IMR-90 (cell line): ENCODE measurements around the gene PRRG1. TPM values are rescaled to one million over a fixed set of nuclear protein-coding genes. Genes with fewer than 3 reads are reported as not detected.

Source experiments
- ATAC-seq: fragments of 200-7000 bp; cut with Tn5 transposase; 2 replicates; pipeline ENCODE4 v1.9.1; 2020; ENCODE audit warnings: low read depth, mild to moderate bottlenecking, moderate library complexity
- BruUV-seq: library from RNA; stranded (reverse); fragments of 400-500 nt; replicated peaks from 2 replicates; lab custom pipeline; 2021; lab: Mats Ljungman, UMichigan
- CTCF ChIA-PET: fragments of 300-600 bp; formaldehyde crosslinking; extraction: SDS; loops from one replicate; lab custom pipeline; 2021; ENCODE audit warnings: antibody characterized with exemption; lab: Yijun Ruan, JAX
- POLR2A ChIA-PET: fragments of 300-600 bp; sonication (Branson Sonifier 250); formaldehyde crosslinking; loops from one replicate; lab custom pipeline; 2022; ENCODE audit warnings: antibody characterized with exemption; ENCODE audit not compliant: unreplicated experiment; lab: Charles Lee
- DNase-seq: peaks from one replicate; pipeline ENCODE4 v3.0.0; 2013
- H2AFZ ChIP-seq: replicated peaks from 2 replicates; pipeline ENCODE3; 2013; ENCODE audit warnings: low read length, mild to moderate bottlenecking; ENCODE audit not compliant: poor library complexity
- H2AK5ac ChIP-seq: 2 replicates; pipeline ENCODE4 v1.6.1; 2013; ENCODE audit warnings: low read depth, low read length, inconsistent platforms
- H2AK9ac ChIP-seq: replicated peaks from 2 replicates; pipeline ENCODE3; 2013; ENCODE audit warnings: mild to moderate bottlenecking, low read depth, low read length, moderate library complexity; ENCODE audit not compliant: poor library complexity
- H2BK120ac ChIP-seq: 2 replicates; pipeline ENCODE4 v1.6.1; 2013; ENCODE audit warnings: low read depth, low read length, inconsistent platforms
- H2BK15ac ChIP-seq: 3 replicates; pipeline ENCODE4 v1.6.1; 2013; ENCODE audit warnings: low read depth, low read length, inconsistent platforms
- H2BK20ac ChIP-seq: 2 replicates; pipeline ENCODE4 v1.6.1; 2013; ENCODE audit warnings: low read depth, mild to moderate bottlenecking, inconsistent platforms, low read length, moderate library complexity
- H2BK5ac ChIP-seq: 2 replicates; pipeline ENCODE4 v1.6.1; 2013; ENCODE audit warnings: mild to moderate bottlenecking, low read depth, low read length, inconsistent platforms; ENCODE audit not compliant: poor library complexity, severe bottlenecking
- H3K14ac ChIP-seq: replicated peaks from 2 replicates; pipeline ENCODE4 v1.6.1; 2013; ENCODE audit warnings: low read depth, low read length, inconsistent platforms
- H3K18ac ChIP-seq: 2 replicates; pipeline ENCODE4 v1.6.1; 2013; ENCODE audit warnings: low read depth, low read length, control low read depth
- H3K23ac ChIP-seq: 2 replicates; pipeline ENCODE4 v1.6.1; 2013; ENCODE audit warnings: low read depth, low read length, inconsistent platforms
- H3K27ac ChIP-seq: 2 replicates; pipeline ENCODE4 v1.5.1; 2013; ENCODE audit warnings: mild to moderate bottlenecking, control low read depth, low read length; ENCODE audit not compliant: insufficient read depth
- H3K27me3 ChIP-seq: 2 replicates; pipeline ENCODE4 v1.6.1; 2013; ENCODE audit warnings: low read length; ENCODE audit not compliant: control insufficient read depth, insufficient read depth
- H3K36me3 ChIP-seq: 2 replicates; pipeline ENCODE4 v1.6.1; 2013; ENCODE audit warnings: low read length, mixed read lengths; ENCODE audit not compliant: control insufficient read depth, insufficient read depth
- H3K4ac ChIP-seq: 2 replicates; pipeline ENCODE4 v1.6.1; 2013; ENCODE audit warnings: low read depth, low read length, inconsistent platforms
- H3K4me1 ChIP-seq: 2 replicates; pipeline ENCODE4 v1.6.1; 2013; ENCODE audit warnings: low read length, mixed read lengths; ENCODE audit not compliant: control insufficient read depth, insufficient read depth
- H3K4me2 ChIP-seq: 2 replicates; pipeline ENCODE4 v1.6.1; 2013; ENCODE audit warnings: low read depth, mild to moderate bottlenecking, control low read depth, low read length, moderate library complexity
- H3K4me3 ChIP-seq: 2 replicates; pipeline ENCODE4 v1.5.1; 2013; ENCODE audit warnings: low read depth, mild to moderate bottlenecking, control low read depth, low read length, moderate library complexity; ENCODE audit not compliant: insufficient read depth
- H3K56ac ChIP-seq: 2 replicates; pipeline ENCODE4 v1.6.1; 2013; ENCODE audit warnings: low read length, inconsistent platforms; ENCODE audit not compliant: insufficient read depth; ENCODE audit errors: extremely low read depth
- H3K79me1 ChIP-seq, 2 experiments: 2 replicates each; pipeline ENCODE4 v1.6.1; 2013; ENCODE audit warnings: low read length in 2 of 2, inconsistent platforms in 1 of 2, low read depth in 1 of 2
- H3K9ac ChIP-seq: 2 replicates; pipeline ENCODE4 v1.6.1; 2013; ENCODE audit warnings: low read depth, low read length, control low read depth
- H3K9me1 ChIP-seq: 2 replicates; pipeline ENCODE4 v1.6.1; 2013; ENCODE audit warnings: low read length, inconsistent platforms; ENCODE audit not compliant: insufficient read depth
- H3K9me3 ChIP-seq: 2 replicates; pipeline ENCODE4 v1.6.1; 2013; ENCODE audit warnings: low read length; ENCODE audit not compliant: control insufficient read depth, insufficient read depth
- H4K20me1 ChIP-seq: 2 replicates; pipeline ENCODE4 v1.6.1; 2013; ENCODE audit warnings: low read length, inconsistent platforms; ENCODE audit not compliant: insufficient read depth
- H4K5ac ChIP-seq: 2 replicates; pipeline ENCODE4 v1.6.1; 2013; ENCODE audit warnings: mild to moderate bottlenecking, low read depth, low read length, control low read depth
- H4K8ac ChIP-seq, 2 experiments: 2 replicates each; pipeline ENCODE4 v1.6.1; 2013; ENCODE audit warnings: low read depth in 2 of 2, low read length in 2 of 2, control low read depth in 1 of 2, inconsistent platforms in 1 of 2
- H4K91ac ChIP-seq: 2 replicates; pipeline ENCODE4 v1.6.1; 2013; ENCODE audit warnings: low read depth, low read length, inconsistent platforms; ENCODE audit not compliant: insufficient read depth
- CEBPB ChIP-seq: IDR thresholded peaks from 2 replicates; pipeline ENCODE4 v1.6.1; 2012; ENCODE audit warnings: low read depth, low read length, improper control_type of control experiment
- MAFK ChIP-seq: IDR thresholded peaks from 2 replicates; pipeline ENCODE4 v1.6.1; 2012; ENCODE audit warnings: low read depth, low read length, improper control_type of control experiment
- MXI1 ChIP-seq: IDR thresholded peaks from 2 replicates; pipeline ENCODE4 v1.6.1; 2012; ENCODE audit warnings: low read depth, mild to moderate bottlenecking, low read length, moderate library complexity, borderline replicate concordance
- RFX5 ChIP-seq: IDR thresholded peaks from 2 replicates; pipeline ENCODE4 v1.8.0; 2012; ENCODE audit warnings: low read depth, mild to moderate bottlenecking, low read length, moderate library complexity
- WGBS, 2 experiments: methylation state at CpG; one replicate each; pipeline versions ENCODE4 v1.1.5 to v1.1.7; 2013; ENCODE audit warnings: missing lambda C conversion rate in 2 of 2; ENCODE audit not compliant: insufficient read length in 1 of 2; ENCODE audit errors: extremely low coverage in 2 of 2; 5-methylcytosine and 5-hydroxymethylcytosine counted together
- dilution Hi-C: fragments of 300-500 bp; cut with HindIII; formaldehyde crosslinking; loops from one replicate; pipeline ENCODE4 v1.14.3; 2018; ENCODE audit warnings: low sequenced_read_pairs; ENCODE audit not compliant: unreplicated experiment
- in situ Hi-C: fragments of 300-500 bp; cut with MboI; formaldehyde crosslinking; loops from 3 replicates; pipeline ENCODE4 v1.14.3; 2019; ENCODE audit warnings: low sequenced_read_pairs, inconsistent platforms, mixed read lengths
- intact Hi-C: fragments of 100-400 bp; cut with micrococcal nuclease; formaldehyde crosslinking; loops from 2 replicates; pipeline ENCODE4 v1.10.0; 2022
- polyA plus RNA-seq, 3 experiments: library from polyadenylated mRNA; depleted of rRNA; stranded (reverse); fragments of >200 nt; gene quantifications; 2 replicates each; pipeline ENCODE4 v1.2.3, GENCODE V29; 2012; ENCODE audit warnings: low replicate concordance in 1 of 3
- total RNA-seq: library from RNA; depleted of rRNA; stranded (reverse); fragments of >200 nt; gene quantifications from 2 replicates; pipeline ENCODE4 v1.2.3, GENCODE V29; 2012

PRRG1 gene
- total and polyA plus RNA-seq, 2 of the 4 experiments (the other 2 are of a cell fraction), result 9.0 to 11.1 TPM

GRCh38 chrX:37361596-37361995, 12.4 kb downstream of the PRRG1 start:
- H2AFZ ChIP-seq, result no peak overlapping the region
- H2BK15ac ChIP-seq, result no peak overlapping the region
- H2BK20ac ChIP-seq, result no peak overlapping the region
- no peak overlapping the region for H4K91ac ChIP-seq
- H3K4me2 ChIP-seq, result no peak overlapping the region
- no peak overlapping the region for H3K4ac ChIP-seq
- in situ Hi-C loops (no loop called here), intact Hi-C loops (no loop called here), dilution Hi-C loops (no loop called here)
- CTCF ChIA-PET, result no interaction called here
- H3K36me3 ChIP-seq, result no peaks in the 10 kb centered on the region
- no peak overlapping the region for H2AK9ac ChIP-seq
- H3K4me1 ChIP-seq, result no peaks in the 10 kb centered on the region
- H3K27me3 ChIP-seq, result no peaks in the 10 kb centered on the region; the same call in 1 of the 2 replicates
- H3K56ac ChIP-seq, result no peak overlapping the region
- no peak for ATAC-seq
- no peak overlapping the region for H3K18ac ChIP-seq
- H2BK5ac ChIP-seq, result no peak overlapping the region
- H3K4me3 ChIP-seq, result no peak overlapping the region
- H3K23ac ChIP-seq, result no peak overlapping the region
- no peak overlapping the region for H3K14ac ChIP-seq
- peak; percentile 14 for DNase-seq
- no peak overlapping the region for H4K8ac ChIP-seq
- BruUV-seq, result no TSS peak
- no peak overlapping the region for H3K9ac ChIP-seq
- H4K5ac ChIP-seq, result no peak overlapping the region
- TF ChIP-seq RFX5, result no peak
- no peak for TF ChIP-seq CEBPB
- TF ChIP-seq MAFK, result peak; percentile 81
- no peak for TF ChIP-seq MXI1
- 0 out of 2 replicates have a peak, but pooled peaks cover 2% of the 10 kb centered on the region for H3K9me3 ChIP-seq
- H3K27ac ChIP-seq, result no peak overlapping the region
- WGBS, 2 experiments, result 40% methylated on average over 1 of the region's 2 CpGs; no CpG with 5 or more reads in 1 of the 2 experiments
- POLR2A ChIA-PET, result no interaction called here
- H4K20me1 ChIP-seq, result peaks cover 14% of the 10 kb centered on the region; the same call in 1 of the 2 replicates
- H3K9me1 ChIP-seq, result no peaks in the 10 kb centered on the region
- H2BK120ac ChIP-seq, result no peak overlapping the region
- H2AK5ac ChIP-seq, result no peak overlapping the region
- H3K79me1 ChIP-seq, result peaks cover 7 to 10% of the 10 kb centered on the region in 2 experiments; a peak in 3 of 4 replicates
